GM19023 (cell line): ENCODE results near the gene LSM8.
"Not testable (repeated sequence)": the region's sequence is repeated elsewhere in the genome, so short reads cannot be mapped to it uniquely, and the experiment has no call there.

Source experiments
- ATAC-seq: cut with Tn5 transposase; IDR thresholded peaks from one replicate; pipeline ENCODE4 v1.9.1; 2021; ENCODE audit warnings: mild to moderate bottlenecking, moderate library complexity; ENCODE audit not compliant: unreplicated experiment

Gene LSM8

GRCh38 chr7:118202061-118202460 lies 18.1 kb downstream of the LSM8 start:
- no peak for ATAC-seq

- ATAC-seq, result peak; percentile 98
Observed at GRCh38 chr7:118214051-118214832, 30.3 kb downstream of the LSM8 start.

GRCh38 chr7:118214833-118215182 lies 30.8 kb downstream of the LSM8 start:
- peak; percentile 10 for ATAC-seq

GRCh38 chr7:118217210-118217619 lies 33.3 kb downstream of the LSM8 start:
- ATAC-seq, result no peak

- no peak for ATAC-seq
Observed at GRCh38 chr7:118218413-118219156, 34.6 kb downstream of the LSM8 start.

- ATAC-seq, result no peak
Observed at GRCh38 chr7:118219157-118219512, 35.2 kb downstream of the LSM8 start.

GRCh38 chr7:118220583-118220982 lies 36.6 kb downstream of the LSM8 start:
- no peak for ATAC-seq

- ATAC-seq, result no peak
Observed at GRCh38 chr7:118222591-118222990, 38.6 kb downstream of the LSM8 start.

GRCh38 chr7:118224521-118224920 lies 40.6 kb downstream of the LSM8 start, which contains the start of gene ANKRD7:
ANKRD7 (plus strand) TSS chr7:118224704; CDS start chr7:118224831, 127 bp downstream.
- no peak for ATAC-seq

GRCh38 chr7:118232837-118233236 lies 48.9 kb downstream of the LSM8 start:
- no peak for ATAC-seq

- no peak for ATAC-seq
Observed at GRCh38 chr7:118233799-118234198, 49.8 kb downstream of the LSM8 start.

- ATAC-seq, result no peak
Observed at GRCh38 chr7:118239014-118239413, 55.0 kb downstream of the LSM8 start.

GRCh38 chr7:118240320-118240719 lies 56.4 kb downstream of the LSM8 start:
- not testable (repeated sequence) for ATAC-seq
